Lower leg skin (tissue), 3 donors: Measurements from ENCODE around the gene HLA-DMB.

Experiments used
- POLR2A ChIP-seq, 2 donors: fragments of 450-650 bp; IDR thresholded peaks; one replicate each; pipeline ENCODE4 v1.6.1; 2016 to 2017; ENCODE audit warnings: antibody characterized with exemption in 2 of 2, mild to moderate bottlenecking in 1 of 2, moderate library complexity in 1 of 2
- TF ChIP-seq, protein P1 (sequence below), 3 donors: fragments of 450-650 bp; IDR thresholded peaks; one replicate each; pipeline ENCODE4 v1.5.1; 2016; ENCODE audit warnings: antibody characterized with exemption in 3 of 3, mild to moderate bottlenecking in 3 of 3, moderate library complexity in 2 of 3

DNA sequence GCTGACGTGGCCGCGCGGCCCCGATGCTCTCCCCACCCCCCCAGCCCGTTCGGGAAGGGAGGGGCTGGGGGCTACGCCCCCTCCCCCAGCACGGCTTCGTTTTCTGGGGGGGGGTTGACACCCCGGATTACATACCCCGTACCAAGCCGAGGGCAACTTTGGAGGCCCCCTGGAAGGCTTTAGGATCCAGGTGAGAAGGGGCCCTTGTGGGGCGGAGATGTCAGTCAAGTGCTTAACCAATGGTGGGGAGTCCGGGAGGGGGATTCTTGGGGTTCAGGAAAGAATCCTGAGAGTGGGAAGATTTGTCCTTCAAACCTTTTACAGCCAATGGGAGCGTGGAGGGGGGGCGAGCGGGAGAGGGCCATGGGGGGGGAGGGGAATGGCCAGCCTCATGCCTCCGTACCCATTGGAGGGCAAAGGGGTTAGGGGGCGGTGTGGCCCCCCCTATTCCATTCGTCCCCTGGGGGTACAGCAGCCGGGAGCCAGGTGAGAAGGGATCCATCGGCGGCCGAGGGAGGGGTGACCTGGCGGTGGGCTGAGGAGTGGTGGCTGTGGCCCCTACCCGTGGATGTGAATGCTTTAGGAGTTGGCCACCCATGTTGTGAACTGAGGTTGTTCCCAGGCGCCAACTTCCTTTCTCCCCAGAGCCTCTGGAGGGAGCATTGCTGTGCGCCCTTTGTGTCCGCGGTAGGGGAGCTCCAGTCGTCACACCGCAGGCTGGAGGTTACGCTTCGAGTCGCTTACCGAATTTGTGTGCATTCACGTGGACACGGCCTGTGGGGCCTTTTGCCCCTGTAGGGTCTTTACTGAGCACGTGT, 28.2 kb upstream of the HLA-DMB start:
- TF ChIP-seq, protein P1, sequence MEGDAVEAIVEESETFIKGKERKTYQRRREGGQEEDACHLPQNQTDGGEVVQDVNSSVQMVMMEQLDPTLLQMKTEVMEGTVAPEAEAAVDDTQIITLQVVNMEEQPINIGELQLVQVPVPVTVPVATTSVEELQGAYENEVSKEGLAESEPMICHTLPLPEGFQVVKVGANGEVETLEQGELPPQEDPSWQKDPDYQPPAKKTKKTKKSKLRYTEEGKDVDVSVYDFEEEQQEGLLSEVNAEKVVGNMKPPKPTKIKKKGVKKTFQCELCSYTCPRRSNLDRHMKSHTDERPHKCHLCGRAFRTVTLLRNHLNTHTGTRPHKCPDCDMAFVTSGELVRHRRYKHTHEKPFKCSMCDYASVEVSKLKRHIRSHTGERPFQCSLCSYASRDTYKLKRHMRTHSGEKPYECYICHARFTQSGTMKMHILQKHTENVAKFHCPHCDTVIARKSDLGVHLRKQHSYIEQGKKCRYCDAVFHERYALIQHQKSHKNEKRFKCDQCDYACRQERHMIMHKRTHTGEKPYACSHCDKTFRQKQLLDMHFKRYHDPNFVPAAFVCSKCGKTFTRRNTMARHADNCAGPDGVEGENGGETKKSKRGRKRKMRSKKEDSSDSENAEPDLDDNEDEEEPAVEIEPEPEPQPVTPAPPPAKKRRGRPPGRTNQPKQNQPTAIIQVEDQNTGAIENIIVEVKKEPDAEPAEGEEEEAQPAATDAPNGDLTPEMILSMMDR (IDR thresholded peaks at IDR 0.05) = no peak
- no peak for TF ChIP-seq POLR2A (IDR thresholded peaks at IDR 0.05)
